GM21528 (cell line): ENCODE results near the gene C20orf141.
"Not testable (repeated sequence)": the region's sequence is repeated elsewhere in the genome, so short reads cannot be mapped to it uniquely, and the experiment has no call there.

ENCODE experiments used
- ATAC-seq: cut with Tn5 transposase; IDR thresholded peaks from one replicate; pipeline ENCODE4 v1.9.1; 2021; ENCODE audit warnings: mild to moderate bottlenecking, moderate library complexity; ENCODE audit not compliant: unreplicated experiment, low FRiP score

Gene C20orf141

DNA sequence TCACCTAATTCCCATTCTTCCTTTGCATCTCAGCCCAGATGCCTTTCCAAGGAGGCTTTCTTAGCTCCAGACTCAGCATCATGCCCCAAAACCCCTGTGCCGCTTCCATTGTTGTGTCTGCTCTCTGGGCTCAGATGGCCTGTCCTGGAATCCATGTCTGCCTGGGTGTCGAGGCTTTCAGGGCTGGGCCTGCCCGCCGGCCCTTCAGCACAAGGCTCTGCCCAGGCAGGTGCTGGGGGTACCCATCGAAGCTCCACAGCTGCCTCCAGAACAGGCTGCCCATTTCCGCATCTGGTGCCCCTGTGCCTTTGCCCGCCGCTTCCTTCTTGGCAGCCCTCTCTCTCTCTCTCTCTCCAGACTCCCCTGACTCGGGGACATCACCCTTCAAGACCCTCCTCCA, 15.5 kb upstream of the C20orf141 start:
- ATAC-seq = no peak

DNA sequence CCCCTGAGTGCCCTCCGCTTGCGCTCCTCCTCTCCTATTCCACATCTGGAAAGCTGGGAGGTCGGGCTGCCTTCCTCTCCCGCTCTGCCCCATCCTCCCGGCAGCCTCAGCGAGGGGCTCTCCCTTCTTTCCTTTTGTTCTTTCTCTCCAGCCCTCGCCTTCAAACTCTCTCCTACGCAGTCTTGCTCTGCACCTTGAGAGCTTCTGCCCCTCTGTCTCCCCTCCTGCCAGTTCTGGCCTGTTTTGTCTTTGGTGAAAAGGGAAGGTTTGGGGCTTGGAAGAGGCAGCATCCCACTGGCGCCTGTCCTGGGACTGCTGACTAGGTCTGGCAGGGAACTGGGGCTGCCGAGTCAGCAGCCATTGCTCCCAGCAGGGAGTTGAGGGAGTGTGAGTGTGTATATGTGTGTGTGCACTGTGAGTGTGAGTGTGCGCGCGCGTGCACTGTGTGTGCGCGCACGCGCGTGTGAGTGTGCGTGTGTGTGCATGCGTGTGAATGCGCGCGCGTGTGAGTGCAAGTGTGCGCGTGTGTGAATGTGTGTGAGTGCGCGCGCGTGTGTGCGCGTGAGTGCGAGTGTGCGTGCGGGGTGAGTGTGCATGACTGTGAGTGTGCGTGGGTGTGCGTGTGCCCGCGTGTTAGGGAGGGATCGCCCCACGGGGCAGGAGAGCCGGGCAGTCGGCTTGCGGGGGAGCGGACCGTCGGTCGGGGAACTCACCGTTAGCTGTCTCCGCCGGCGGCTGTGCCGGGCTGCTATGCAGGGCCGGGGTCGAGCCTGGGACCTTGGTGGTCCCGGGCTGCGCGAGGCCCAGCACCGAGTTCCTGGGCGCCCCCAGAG, 14.9 kb upstream of the C20orf141 start:
- no peak for ATAC-seq

DNA sequence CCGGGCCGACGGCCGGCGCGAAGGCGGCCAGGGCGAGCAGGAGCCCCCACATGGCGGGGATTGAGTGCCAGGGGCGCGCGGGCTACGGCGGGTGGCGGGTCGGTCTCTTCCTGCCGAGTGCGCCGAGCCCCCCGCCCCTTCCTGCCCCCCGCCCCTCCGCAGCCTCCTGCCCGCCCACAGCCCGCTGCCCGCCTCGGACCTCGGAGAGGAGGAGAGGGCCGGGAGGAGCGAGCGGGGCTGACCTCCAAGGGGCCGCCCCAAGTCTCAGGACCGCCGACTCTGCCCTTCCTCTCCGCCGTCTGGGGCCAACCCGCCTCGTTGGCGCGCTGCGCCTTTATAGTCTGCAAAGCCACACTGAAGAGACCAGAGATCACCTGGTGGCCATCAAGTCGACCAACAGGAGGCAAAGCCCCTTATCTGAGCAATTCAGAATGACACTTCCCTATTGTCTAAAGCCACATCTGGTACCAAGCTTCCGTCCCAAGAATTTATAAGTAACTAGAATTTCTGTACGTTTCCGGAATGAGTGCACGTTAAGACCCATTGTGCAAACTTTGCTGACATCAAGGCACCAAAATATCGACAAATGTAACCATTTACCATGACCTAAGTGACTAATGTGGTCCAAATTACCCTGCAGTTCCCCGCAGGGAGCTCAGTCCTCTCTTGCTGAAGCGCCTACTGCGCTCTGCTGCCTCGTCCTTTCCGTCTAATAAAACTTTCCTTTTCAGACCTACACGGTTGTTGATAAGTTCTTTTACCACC, 14.1 kb upstream of the C20orf141 start, which contains the start of gene CPXM1:
TSS of gene CPXM1 (minus strand) at position 107 of the 765 bp plus-strand sequence. CDS start at position 52, 55 bp downstream.
- ATAC-seq = peak; percentile 57

DNA sequence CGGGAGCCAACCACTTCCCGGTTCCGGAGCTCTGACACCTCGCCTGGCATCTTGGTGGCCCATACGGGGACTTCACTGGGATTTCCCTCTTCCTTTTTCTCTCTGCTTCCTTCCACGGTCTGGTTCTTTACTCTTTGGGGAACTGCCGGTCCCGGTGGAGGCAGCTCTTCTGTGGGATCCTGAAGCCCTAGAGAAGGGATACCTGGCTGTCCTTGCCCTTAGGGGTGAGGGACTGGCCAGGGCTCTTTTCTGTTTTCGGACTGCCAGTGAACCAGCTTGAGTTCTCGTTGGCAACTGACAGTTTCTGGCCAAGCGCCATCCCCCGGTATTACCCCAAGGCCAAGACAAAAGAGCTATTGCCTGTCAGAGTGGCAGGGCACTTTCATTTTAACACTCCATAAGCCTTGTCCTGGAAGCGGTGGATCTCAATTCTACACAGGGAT, 13.5 kb upstream of the C20orf141 start:
- peak; percentile 24 for ATAC-seq

DNA sequence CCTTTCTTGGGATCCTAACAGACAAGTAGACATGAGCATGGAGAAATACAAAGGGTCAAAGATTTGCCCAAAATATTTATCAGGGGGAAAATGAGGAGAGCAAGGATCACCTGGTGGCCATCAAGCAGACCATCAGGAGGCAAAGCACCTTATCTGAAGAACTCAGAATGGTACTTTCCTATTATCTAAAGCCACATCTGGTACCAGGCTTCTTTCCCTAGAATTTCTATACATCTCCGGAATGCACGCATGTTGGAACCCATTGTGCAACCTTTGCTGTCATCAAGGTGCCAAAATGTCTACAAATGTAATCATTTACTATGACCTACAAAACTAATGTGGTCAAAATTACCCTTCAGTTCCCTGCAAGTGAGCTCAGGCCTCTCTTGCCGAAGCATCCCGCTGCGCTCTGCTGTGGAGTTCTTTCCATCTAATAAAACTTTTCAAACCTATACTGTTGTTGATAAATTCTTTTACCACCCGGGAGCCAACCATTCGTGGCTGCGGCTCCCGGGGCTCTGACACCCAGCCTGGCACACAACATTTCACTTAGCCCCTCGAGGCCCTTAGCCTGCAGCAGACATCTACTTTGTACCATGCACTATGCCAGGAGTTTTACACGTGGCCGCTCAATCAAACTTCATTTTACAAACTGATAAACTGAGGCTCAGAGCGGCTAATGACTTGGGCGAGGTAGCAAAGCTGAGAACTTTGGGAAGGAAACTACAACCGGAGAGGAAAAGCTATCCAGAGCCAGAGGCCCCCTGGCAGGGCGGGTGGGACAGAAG, 10.6 kb upstream of the C20orf141 start:
- no peak for ATAC-seq

DNA sequence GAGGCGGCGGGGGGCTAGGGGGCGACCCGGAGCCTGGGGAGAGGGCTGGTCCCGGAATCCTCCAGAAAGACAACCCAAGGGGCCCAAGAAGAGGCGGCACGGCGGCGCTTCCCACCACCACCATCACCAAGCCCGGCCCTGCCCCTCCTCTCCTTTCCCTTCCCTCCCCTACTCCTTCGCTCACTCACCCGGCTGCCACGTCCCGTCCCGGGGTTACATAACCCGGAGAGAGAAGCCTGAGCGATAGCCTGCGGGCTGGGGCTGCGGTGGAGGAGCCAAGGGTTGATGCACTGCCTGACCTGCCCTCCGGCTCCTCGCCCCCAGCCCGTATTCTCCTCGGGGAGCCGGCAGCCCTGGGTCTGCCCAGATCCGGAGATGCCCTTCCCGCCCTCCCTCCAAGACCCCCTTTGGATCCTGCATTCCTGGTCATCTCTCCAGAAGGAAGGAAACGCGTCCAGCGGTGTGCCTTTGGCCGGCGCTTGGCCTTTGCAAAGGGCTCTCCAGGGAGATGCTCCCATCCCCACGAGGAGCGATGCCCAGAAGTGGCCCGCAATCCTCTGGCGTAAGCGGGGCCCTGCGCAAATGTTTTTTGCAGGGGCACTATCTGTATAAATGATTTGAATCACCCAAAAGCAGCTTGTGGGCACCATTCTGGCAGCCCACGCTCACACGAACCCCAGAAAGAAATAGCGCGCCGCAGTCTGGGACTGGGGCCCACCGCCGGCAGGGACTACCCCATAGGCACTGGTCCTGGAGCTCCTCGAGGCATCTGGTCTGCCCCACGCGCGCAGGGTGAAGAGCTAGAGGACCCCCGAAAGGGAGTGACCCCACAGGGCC, 9.7 kb upstream of the C20orf141 start:
- no peak for ATAC-seq

DNA sequence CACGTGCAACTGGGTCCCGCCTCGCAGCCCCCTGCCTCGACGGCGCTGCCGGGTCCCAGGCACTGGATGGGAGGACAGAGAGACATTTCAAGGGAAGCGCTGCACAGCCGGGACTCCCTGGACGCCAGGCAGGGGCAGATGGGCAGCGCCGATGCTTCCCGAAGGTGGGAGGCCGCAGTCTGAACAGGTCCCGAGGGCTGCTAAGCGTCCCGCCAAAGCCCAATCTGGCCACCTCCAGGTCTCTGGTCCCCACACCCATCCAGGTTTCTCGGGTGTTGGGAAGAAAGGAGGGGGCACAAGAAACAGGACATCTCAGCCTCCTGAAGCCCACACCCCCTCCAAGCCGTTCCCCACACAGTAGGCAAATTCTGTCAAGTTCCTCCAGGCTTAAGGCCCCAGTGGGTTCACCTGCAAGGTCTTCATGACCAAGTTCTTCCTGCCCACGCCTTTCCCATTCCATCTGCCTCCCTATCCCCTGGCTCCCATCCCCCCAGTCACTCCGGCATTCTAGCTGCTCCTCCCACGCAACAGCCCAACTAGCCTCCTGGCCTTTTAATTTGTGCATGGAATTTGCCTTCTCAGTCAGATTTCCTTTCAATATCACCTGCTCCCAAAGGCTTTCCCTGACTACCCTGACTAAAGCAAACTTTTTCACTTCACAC, 9.0 kb upstream of the C20orf141 start:
- no peak for ATAC-seq

DNA sequence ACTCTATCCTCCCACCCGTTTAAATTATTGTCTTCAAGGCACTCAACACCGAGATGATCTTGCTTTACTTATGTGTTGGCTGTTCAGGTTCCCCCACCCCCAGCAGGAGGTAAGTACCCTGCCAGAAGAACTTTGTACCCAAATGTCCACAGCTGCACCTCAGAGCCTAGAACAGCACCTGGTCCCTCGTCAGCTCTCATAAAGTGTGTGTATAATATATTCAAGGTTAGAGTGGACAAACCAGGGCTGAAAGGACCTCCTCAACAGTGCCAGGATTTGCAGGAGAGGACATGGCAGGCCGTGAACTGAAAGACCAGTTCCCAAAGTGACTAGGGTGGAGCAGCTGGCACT, 8.5 kb upstream of the C20orf141 start:
- no peak for ATAC-seq

DNA sequence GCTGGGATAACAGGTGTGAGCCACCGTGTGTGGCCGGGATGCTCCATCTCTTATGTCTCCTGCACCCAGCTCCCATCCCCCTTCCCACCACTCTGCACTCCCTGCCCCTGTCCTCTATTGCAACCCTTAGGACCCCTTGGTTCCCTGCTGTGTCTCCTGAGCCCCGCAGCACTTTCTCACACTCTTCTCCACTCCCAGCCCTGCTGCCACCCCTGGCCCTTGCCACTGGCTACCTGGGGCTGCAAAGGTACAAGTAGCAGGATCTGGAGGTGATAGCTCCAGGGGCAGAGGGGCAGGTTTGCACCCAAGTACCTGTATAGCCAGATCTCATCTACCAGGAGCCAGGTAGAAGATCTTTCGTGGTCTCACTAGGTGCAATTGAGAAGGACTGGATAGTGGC, 7.8 kb upstream of the C20orf141 start:
- ATAC-seq = no peak

DNA sequence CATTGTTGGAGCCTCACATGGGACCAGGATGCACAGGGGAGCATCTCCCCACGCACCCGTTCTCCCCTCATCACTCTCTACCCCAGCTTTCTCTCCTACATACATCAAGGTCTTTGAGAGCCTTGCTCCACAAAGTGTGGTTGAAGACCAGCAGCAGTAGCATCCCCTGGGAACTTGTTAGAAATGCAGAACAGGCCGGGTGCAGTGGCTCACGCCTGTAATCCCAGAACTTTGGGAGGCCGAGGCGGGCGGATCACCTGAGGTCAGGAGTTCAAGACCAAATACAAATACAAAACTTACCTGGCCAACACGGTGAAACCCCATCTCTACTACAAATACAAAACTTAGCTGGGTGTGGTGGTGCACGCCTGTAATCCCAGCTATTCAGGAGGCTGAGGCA, 6.9 kb upstream of the C20orf141 start:
- not testable (repeated sequence) for ATAC-seq

DNA sequence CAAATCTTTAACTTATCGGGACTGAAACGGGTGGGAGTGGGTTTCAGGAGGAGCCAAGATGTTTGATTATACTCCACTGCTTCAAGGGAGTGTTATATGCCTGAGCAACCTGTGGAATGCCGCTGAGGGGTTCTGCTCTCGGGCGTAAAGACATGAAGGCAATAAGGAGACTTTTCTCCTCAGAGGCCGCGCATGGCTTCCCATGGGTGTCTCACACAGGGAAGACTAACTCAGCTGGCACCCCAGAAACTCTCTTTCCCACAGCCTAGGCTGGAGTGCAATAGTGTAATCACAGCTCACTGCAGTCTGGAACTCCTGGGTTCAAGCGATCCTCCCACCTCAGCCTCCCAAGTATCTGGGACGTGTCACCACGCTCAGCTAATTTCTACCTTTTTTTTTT, 5.1 kb upstream of the C20orf141 start:
- no peak for ATAC-seq

DNA sequence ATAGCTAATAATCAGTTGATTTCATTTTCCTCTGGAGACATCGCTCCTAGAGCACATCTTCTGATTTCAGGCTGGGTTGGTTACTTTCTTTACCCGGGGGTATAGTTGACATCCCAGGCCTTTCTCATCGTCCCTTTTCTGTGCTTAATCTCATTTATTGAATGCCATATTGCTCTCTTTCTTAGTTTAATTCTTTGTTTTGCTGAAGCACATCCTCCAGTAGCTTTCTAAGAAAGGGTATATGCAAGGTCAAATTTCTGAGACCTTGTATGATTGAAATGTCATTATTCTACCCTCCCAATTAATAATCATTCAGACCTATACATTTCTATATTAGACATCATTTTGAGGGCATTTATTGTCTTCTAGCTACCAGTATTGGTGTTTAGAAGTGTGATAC, 2.6 kb upstream of the C20orf141 start:
- no peak for ATAC-seq

DNA sequence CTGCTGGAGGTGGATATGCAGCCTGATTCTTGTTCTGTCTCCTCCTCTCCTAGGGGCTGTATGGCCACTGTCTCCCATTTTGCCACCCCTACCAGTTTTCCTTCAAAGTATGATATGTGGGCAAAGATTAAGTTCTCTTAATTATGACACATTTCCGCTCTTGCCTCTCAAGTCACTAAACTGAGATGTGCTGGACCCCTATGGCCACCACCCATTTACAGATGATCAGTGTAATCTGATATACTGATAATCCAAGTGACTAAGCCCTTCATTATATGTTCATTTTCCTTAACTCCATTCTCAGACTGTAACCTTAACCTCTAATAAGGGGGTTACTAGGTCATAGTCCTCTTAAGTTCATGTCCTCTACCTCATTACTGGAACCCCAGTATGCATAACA, 711 bp upstream of the C20orf141 start:
- ATAC-seq = no peak

DNA sequence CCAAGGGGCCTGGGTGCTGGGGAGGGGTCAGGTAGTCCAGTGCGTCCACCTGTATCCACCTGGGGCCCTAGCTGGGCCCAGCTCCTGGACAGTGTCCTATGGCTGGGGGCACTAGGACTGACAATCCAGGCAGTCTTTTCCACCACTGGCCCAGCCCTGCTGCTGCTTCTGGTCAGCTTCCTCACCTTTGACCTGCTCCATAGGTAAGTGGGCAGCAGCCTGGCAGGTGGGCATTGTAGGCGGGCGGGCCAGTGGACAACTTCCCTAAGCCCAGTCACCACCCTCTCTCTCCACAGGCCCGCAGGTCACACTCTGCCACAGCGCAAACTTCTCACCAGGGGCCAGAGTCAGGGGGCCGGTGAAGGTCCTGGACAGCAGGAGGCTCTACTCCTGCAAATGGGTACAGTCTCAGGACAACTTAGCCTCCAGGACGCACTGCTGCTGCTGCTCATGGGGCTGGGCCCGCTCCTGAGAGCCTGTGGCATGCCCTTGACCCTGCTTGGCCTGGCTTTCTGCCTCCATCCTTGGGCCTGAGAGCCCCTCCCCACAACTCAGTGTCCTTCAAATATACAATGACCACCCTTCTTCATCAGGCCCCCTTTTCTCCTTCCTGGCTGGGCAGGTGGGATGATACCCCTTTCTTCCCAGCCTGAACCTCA, 584 bp downstream of the C20orf141 start:
- no peak for ATAC-seq

DNA sequence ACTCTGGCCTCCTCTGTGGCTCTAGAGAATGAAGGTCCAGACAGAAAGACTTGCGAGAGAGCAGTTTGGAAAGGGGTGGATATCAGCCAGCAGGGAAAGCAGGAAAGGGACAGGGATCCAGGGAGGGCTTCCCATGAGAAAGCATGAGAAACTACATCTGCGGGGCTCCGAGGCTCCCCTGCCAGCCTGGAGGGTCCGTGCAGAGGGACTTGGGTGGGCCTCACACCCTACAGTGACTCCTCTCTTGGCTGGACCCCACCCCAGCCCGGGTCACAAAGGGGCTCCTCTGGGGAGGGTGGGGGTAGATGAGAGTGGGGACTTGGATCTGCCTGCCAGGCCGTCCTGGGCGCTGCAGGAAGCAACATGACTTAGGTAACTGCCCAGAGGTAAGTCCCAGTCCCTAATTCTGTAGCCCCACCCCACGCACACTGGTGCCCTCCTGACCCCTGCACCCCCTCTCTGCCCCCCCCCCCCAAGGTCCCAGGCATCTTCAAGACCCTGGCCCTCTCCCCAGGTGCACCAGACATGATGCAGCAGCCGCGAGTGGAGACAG, 1.3 kb downstream of the C20orf141 start, which contains the start of gene TMEM239:
TSS of gene TMEM239 (plus strand) at position 335 of the 553 bp plus-strand sequence. CDS start at position 526, 191 bp downstream.
- no peak for ATAC-seq

DNA sequence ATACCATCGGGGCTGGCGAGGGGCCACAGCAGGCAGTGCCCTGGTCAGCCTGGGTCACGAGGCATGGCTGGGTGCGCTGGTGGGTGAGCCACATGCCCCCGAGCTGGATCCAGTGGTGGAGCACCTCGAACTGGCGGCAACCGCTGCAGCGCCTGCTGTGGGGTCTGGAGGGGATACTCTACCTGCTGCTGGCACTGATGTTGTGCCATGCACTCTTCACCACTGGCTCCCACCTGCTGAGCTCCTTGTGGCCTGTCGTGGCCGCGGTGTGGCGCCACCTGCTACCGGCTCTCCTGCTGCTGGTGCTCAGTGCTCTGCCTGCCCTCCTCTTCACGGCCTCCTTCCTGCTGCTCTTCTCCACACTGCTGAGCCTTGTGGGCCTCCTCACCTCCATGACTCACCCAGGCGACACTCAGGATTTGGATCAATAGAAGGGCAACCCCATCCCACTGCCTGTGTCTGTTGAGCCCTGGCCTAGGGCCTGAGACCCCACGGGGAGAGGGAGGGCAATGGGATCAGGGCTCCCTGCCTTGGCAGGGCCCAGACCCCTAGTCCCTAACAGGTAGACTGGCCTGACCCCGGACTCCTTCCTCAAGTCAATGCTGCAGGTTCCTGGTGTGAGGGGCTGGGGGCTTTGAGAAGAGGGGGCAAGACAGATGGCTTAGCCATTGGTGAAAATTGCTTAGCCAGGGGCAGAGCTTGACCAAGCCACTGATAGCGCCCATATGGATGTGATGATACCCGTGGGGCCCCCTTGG, 2.0 kb downstream of the C20orf141 start:
- ATAC-seq = no peak

DNA sequence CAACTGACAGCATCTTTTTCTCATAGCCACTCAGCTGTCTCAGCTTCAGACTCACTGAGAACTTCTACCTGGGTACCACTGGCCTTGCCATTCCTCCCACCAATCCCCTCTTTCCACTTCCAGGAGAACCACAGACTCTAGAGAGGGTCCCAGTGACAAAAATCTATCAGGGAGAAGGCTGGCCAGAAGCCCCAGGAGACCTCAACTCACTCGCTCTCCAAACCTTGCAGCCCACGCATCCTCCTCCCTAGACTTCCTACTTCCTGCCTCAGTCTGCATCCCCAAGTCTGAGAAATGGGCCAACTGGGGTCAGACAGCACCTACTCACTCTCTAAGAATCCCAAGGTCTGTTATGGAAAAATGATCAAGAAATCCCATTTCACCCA, 2.5 kb downstream of the C20orf141 start:
- no peak for ATAC-seq
